ENCODE measurements around the gene SYNPR. TPM values are rescaled to one million over a fixed set of nuclear protein-coding genes. Genes with fewer than 3 reads are reported as not detected.

SYNPR gene
- total RNA-seq, 1 experiment from 2014 or later, result not detected

DNA sequence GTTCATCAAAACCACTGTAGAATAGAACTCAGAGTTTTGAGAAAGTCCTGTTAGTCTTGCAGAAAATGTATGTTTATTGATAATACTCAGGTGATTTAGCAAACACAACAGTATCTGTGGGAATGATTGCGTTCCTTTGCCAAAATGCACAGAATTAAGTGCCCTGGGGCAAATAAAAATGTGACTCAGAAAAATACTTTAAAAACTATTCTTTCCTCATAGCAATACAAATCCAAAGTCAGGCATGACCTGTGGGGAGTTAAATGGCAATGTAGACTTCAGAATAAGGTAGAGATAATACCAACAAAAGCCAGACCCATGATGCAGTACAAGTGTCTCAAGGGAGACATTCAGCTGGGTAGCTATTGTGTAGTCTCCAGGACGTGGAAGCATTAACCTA, 302.0 kb downstream of the SYNPR start:
- no peak for DNase-seq
- no peaks in the 10 kb centered on the region for H3K36me3 ChIP-seq (ENCODE audit: control insufficient read depth, insufficient read depth, low read length)
- POLR2A ChIA-PET, result no interaction called here
- H3K36me3 Mint-ChIP-seq (ENCODE audit: insufficient read depth, unreplicated experiment), result no peaks in the 10 kb centered on the region
- no peak for TF ChIP-seq CTCF (IDR thresholded peaks at IDR 0.05; ENCODE audit: insufficient read depth in 1 of 2, low read depth in 1 of 2, low read length in 1 of 2, severe bottlenecking in 1 of 2, unreplicated experiment in 1 of 2)
- H3K27me3 Mint-ChIP-seq (ENCODE audit: insufficient read depth, unreplicated experiment), result no peaks in the 10 kb centered on the region
- intact Hi-C loops (cut with micrococcal nuclease; ENCODE audit: unreplicated experiment), result no loop called here
- H3K9me3 Mint-ChIP-seq (ENCODE audit: unreplicated experiment), result peaks cover 11% of the 10 kb centered on the region
- no peak overlapping the region for H3K4me3 ChIP-seq (ENCODE audit: low read depth, low read length)
- CTCF ChIA-PET, result no interaction called here
- H3K27ac Mint-ChIP-seq (ENCODE audit: unreplicated experiment), result no peak overlapping the region
- H3K4me3 Mint-ChIP-seq (ENCODE audit: unreplicated experiment), result no peak overlapping the region
- H3K9me3 ChIP-seq, result no peaks in the 10 kb centered on the region
- H3K27me3 ChIP-seq (replicated peaks; ENCODE audit: control insufficient read depth, insufficient read depth, low read length), result no peaks in the 10 kb centered on the region
- no TSS peak for BruUV-seq (replicated peaks)
- H3K4me1 ChIP-seq, result peaks cover 53% of the 10 kb centered on the region
- peaks cover 45% of the 10 kb centered on the region for H3K4me1 Mint-ChIP-seq (ENCODE audit: low read depth, unreplicated experiment)

- BruUV-seq (replicated peaks), result no TSS peak
- peak; percentile 31 to 47 for DNase-seq
- no peaks in the 10 kb centered on the region for H3K36me3 ChIP-seq (ENCODE audit: control insufficient read depth, insufficient read depth, low read length)
- Mint-ChIP-seq H3K4me3 (ENCODE audit: unreplicated experiment) (no peak overlapping the region), H3K27me3 (ENCODE audit: insufficient read depth, unreplicated experiment) (no peaks in the 10 kb centered on the region), H3K4me1 (ENCODE audit: low read depth, unreplicated experiment) (peaks cover 36% of the 10 kb centered on the region), H3K9me3 (ENCODE audit: unreplicated experiment) (peaks cover 11% of the 10 kb centered on the region), H3K27ac (ENCODE audit: unreplicated experiment) (peak overlapping the region; percentile 2), H3K36me3 (ENCODE audit: insufficient read depth, unreplicated experiment) (no peaks in the 10 kb centered on the region)
- no peaks in the 10 kb centered on the region for H3K9me3 ChIP-seq
- H3K4me1 ChIP-seq, result peaks cover 27% of the 10 kb centered on the region
- ChIA-PET POLR2A (no interaction called here), CTCF (no interaction called here)
- no peak for TF ChIP-seq CTCF (IDR thresholded peaks at IDR 0.05; ENCODE audit: insufficient read depth in 1 of 2, low read depth in 1 of 2, low read length in 1 of 2, severe bottlenecking in 1 of 2, unreplicated experiment in 1 of 2)
- intact Hi-C loops (cut with micrococcal nuclease; ENCODE audit: unreplicated experiment), result no loop called here
- H3K27me3 ChIP-seq (replicated peaks; ENCODE audit: control insufficient read depth, insufficient read depth, low read length), result no peaks in the 10 kb centered on the region
- no peak overlapping the region for H3K4me3 ChIP-seq (ENCODE audit: low read depth, low read length)
Measured at GRCh38 chr3:63582943-63583500, 304.9 kb downstream of the SYNPR start.

DNA sequence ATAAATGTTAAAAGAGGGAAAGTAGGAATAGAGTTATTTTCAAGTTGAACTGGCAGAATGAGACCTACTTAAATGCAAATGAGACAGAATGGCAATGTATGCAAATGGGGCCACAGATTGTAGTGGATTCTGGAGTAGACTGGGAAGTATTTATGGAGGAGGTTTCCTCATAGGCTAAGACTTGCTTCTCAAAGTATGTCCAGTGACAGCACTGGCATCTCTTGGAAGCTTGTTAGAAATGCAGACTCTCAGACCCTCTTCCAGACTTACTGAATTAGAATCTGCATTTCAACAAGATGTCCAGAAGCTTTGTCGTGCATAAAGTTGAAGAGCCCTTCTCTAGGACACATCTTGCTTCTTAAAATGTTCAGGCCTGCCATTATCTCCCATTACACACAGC, 306.6 kb downstream of the SYNPR start:
- Histone ChIP-seq H3K9me3 (no peaks in the 10 kb centered on the region; the same call in 1 of the 2 replicates), H3K36me3 (ENCODE audit: control insufficient read depth, insufficient read depth, low read length) (no peaks in the 10 kb centered on the region), H3K4me3 (ENCODE audit: low read depth, low read length) (no peak overlapping the region), H3K4me1 (peaks cover 12% of the 10 kb centered on the region), H3K27me3 (replicated peaks; ENCODE audit: control insufficient read depth, insufficient read depth, low read length) (no peaks in the 10 kb centered on the region)
- TF ChIP-seq CTCF (IDR thresholded peaks at IDR 0.05; ENCODE audit: insufficient read depth in 1 of 2, low read depth in 1 of 2, low read length in 1 of 2, severe bottlenecking in 1 of 2, unreplicated experiment in 1 of 2), result no peak
- no TSS peak for BruUV-seq (replicated peaks)
- Mint-ChIP-seq H3K36me3 (ENCODE audit: insufficient read depth, unreplicated experiment) (no peaks in the 10 kb centered on the region), H3K27me3 (ENCODE audit: insufficient read depth, unreplicated experiment) (no peaks in the 10 kb centered on the region), H3K4me3 (ENCODE audit: unreplicated experiment) (no peak overlapping the region), H3K27ac (ENCODE audit: unreplicated experiment) (no peak overlapping the region), H3K4me1 (ENCODE audit: low read depth, unreplicated experiment) (peaks cover 20% of the 10 kb centered on the region), H3K9me3 (ENCODE audit: unreplicated experiment) (peaks cover 11% of the 10 kb centered on the region)
- POLR2A ChIA-PET, result no interaction called here
- intact Hi-C loops (cut with micrococcal nuclease; ENCODE audit: unreplicated experiment), result no loop called here
- CTCF ChIA-PET, result interaction anchor here (0.6 kb wide), 1 partner anchor 27 kb away, joined by 3 read pairs; no protein-coding TSS in a partner anchor
- no peak for DNase-seq
